ENCODE data around the gene LRRC15.

The LRRC15 gene

GRCh38 chr3:194396859-194397756 lies 27.6 kb upstream of the LRRC15 start:
- no peaks in the 10 kb centered on the region for H3K4me1 ChIP-seq (ENCODE audit: control insufficient read depth, insufficient read depth, low read length, unreplicated experiment)
- H3K79me2 ChIP-seq (ENCODE audit: control insufficient read depth, insufficient read depth, low read length, unreplicated experiment), result no peaks in the 10 kb centered on the region
- H2AFZ ChIP-seq (ENCODE audit: low read length, unreplicated experiment), result no peak overlapping the region
- H3K27me3 ChIP-seq (ENCODE audit: insufficient read depth, low read length), result peaks cover 27% of the 10 kb centered on the region
- H3K36me3 ChIP-seq (ENCODE audit: insufficient read depth, low read length), result no peaks in the 10 kb centered on the region
- H3K4me3 ChIP-seq (ENCODE audit: low read depth, low read length), result no peak overlapping the region
- H3K27ac ChIP-seq (ENCODE audit: low read depth, low read length), result no peak overlapping the region

- Histone ChIP-seq H3K79me2 (ENCODE audit: control insufficient read depth, insufficient read depth, low read length, unreplicated experiment) (no peaks in the 10 kb centered on the region), H3K4me1 (ENCODE audit: control insufficient read depth, insufficient read depth, low read length, unreplicated experiment) (no peaks in the 10 kb centered on the region), H3K4me3 (ENCODE audit: low read depth, low read length) (no peak overlapping the region), H3K36me3 (ENCODE audit: insufficient read depth, low read length) (no peaks in the 10 kb centered on the region), H3K27ac (ENCODE audit: low read depth, low read length) (no peak overlapping the region), H3K27me3 (ENCODE audit: insufficient read depth, low read length) (peaks cover 28% of the 10 kb centered on the region), H2AFZ (ENCODE audit: low read length, unreplicated experiment) (no peak overlapping the region)
Observed at GRCh38 chr3:194396539-194396858, 27.0 kb upstream of the LRRC15 start.

- H3K4me1 ChIP-seq (ENCODE audit: control insufficient read depth, insufficient read depth, low read length, unreplicated experiment), result no peaks in the 10 kb centered on the region
- no peak overlapping the region for H2AFZ ChIP-seq (ENCODE audit: low read length, unreplicated experiment)
- no peak overlapping the region for H3K27ac ChIP-seq (ENCODE audit: low read depth, low read length)
Observed at GRCh38 chr3:194395778-194396538, 26.4 kb upstream of the LRRC15 start.

GRCh38 chr3:194395212-194395611 lies 25.7 kb upstream of the LRRC15 start:
- Histone ChIP-seq H3K79me2 (ENCODE audit: control insufficient read depth, insufficient read depth, low read length, unreplicated experiment) (no peaks in the 10 kb centered on the region), H3K27ac (ENCODE audit: low read depth, low read length) (no peak overlapping the region), H2AFZ (ENCODE audit: low read length, unreplicated experiment) (no peak overlapping the region), H3K36me3 (ENCODE audit: insufficient read depth, low read length) (no peaks in the 10 kb centered on the region), H3K27me3 (ENCODE audit: insufficient read depth, low read length) (peaks cover 41% of the 10 kb centered on the region), H3K4me3 (ENCODE audit: low read depth, low read length) (no peak overlapping the region), H3K4me1 (ENCODE audit: control insufficient read depth, insufficient read depth, low read length, unreplicated experiment) (no peaks in the 10 kb centered on the region)

More at GRCh38 chr3:194395778-194396538, 26.4 kb upstream of the LRRC15 start:
- Histone ChIP-seq H3K79me2 (ENCODE audit: control insufficient read depth, insufficient read depth, low read length, unreplicated experiment) (no peaks in the 10 kb centered on the region), H3K27me3 (ENCODE audit: insufficient read depth, low read length) (peaks cover 34% of the 10 kb centered on the region), H3K4me3 (ENCODE audit: low read depth, low read length) (no peak overlapping the region), H3K36me3 (ENCODE audit: insufficient read depth, low read length) (no peaks in the 10 kb centered on the region)

- H3K27me3 ChIP-seq (ENCODE audit: insufficient read depth, low read length), result peaks cover 35% of the 10 kb centered on the region
Observed at GRCh38 chr3:194392576-194392975, 23.0 kb upstream of the LRRC15 start.

GRCh38 chr3:194390835-194391234 lies 21.3 kb upstream of the LRRC15 start:
- Histone ChIP-seq H3K4me3 (ENCODE audit: low read depth, low read length) (no peak overlapping the region), H2AFZ (ENCODE audit: low read length, unreplicated experiment) (no peak overlapping the region), H3K36me3 (ENCODE audit: insufficient read depth, low read length) (no peaks in the 10 kb centered on the region), H3K27me3 (ENCODE audit: insufficient read depth, low read length) (peaks cover 25% of the 10 kb centered on the region), H3K4me1 (ENCODE audit: control insufficient read depth, insufficient read depth, low read length, unreplicated experiment) (no peaks in the 10 kb centered on the region), H3K79me2 (ENCODE audit: control insufficient read depth, insufficient read depth, low read length, unreplicated experiment) (no peaks in the 10 kb centered on the region), H3K27ac (ENCODE audit: low read depth, low read length) (no peak overlapping the region)

More at GRCh38 chr3:194392576-194392975, 23.0 kb upstream of the LRRC15 start:
- no peaks in the 10 kb centered on the region for H3K79me2 ChIP-seq (ENCODE audit: control insufficient read depth, insufficient read depth, low read length, unreplicated experiment)
- no peaks in the 10 kb centered on the region for H3K36me3 ChIP-seq (ENCODE audit: insufficient read depth, low read length)
- H3K27ac ChIP-seq (ENCODE audit: low read depth, low read length), result no peak overlapping the region
- no peak overlapping the region for H3K4me3 ChIP-seq (ENCODE audit: low read depth, low read length)
- no peak overlapping the region for H2AFZ ChIP-seq (ENCODE audit: low read length, unreplicated experiment)
- H3K4me1 ChIP-seq (ENCODE audit: control insufficient read depth, insufficient read depth, low read length, unreplicated experiment), result no peaks in the 10 kb centered on the region

- Histone ChIP-seq H3K36me3 (ENCODE audit: insufficient read depth, low read length) (no peaks in the 10 kb centered on the region), H3K27ac (ENCODE audit: low read depth, low read length) (no peak overlapping the region), H3K4me3 (ENCODE audit: low read depth, low read length) (no peak overlapping the region), H3K4me1 (ENCODE audit: control insufficient read depth, insufficient read depth, low read length, unreplicated experiment) (no peaks in the 10 kb centered on the region), H3K79me2 (ENCODE audit: control insufficient read depth, insufficient read depth, low read length, unreplicated experiment) (no peaks in the 10 kb centered on the region), H2AFZ (ENCODE audit: low read length, unreplicated experiment) (no peak overlapping the region), H3K27me3 (ENCODE audit: insufficient read depth, low read length) (peaks cover 33% of the 10 kb centered on the region)
Observed at GRCh38 chr3:194389269-194389668, 19.7 kb upstream of the LRRC15 start.

GRCh38 chr3:194387926-194388418 lies 18.4 kb upstream of the LRRC15 start:
- no peak overlapping the region for H2AFZ ChIP-seq (ENCODE audit: low read length, unreplicated experiment)
- no peak overlapping the region for H3K27ac ChIP-seq (ENCODE audit: low read depth, low read length)
- no peaks in the 10 kb centered on the region for H3K4me1 ChIP-seq (ENCODE audit: control insufficient read depth, insufficient read depth, low read length, unreplicated experiment)
- no peaks in the 10 kb centered on the region for H3K36me3 ChIP-seq (ENCODE audit: insufficient read depth, low read length)
- no peaks in the 10 kb centered on the region for H3K79me2 ChIP-seq (ENCODE audit: control insufficient read depth, insufficient read depth, low read length, unreplicated experiment)
- no peak overlapping the region for H3K4me3 ChIP-seq (ENCODE audit: low read depth, low read length)
- H3K27me3 ChIP-seq (ENCODE audit: insufficient read depth, low read length), result peaks cover 33% of the 10 kb centered on the region

GRCh38 chr3:194387276-194387675 lies 17.7 kb upstream of the LRRC15 start:
- Histone ChIP-seq H3K4me1 (ENCODE audit: control insufficient read depth, insufficient read depth, low read length, unreplicated experiment) (no peaks in the 10 kb centered on the region), H3K27me3 (ENCODE audit: insufficient read depth, low read length) (peaks cover 32% of the 10 kb centered on the region), H2AFZ (ENCODE audit: low read length, unreplicated experiment) (no peak overlapping the region), H3K79me2 (ENCODE audit: control insufficient read depth, insufficient read depth, low read length, unreplicated experiment) (no peaks in the 10 kb centered on the region), H3K4me3 (ENCODE audit: low read depth, low read length) (no peak overlapping the region), H3K36me3 (ENCODE audit: insufficient read depth, low read length) (no peaks in the 10 kb centered on the region), H3K27ac (ENCODE audit: low read depth, low read length) (no peak overlapping the region)

GRCh38 chr3:194386648-194387047 lies 17.1 kb upstream of the LRRC15 start:
- no peak overlapping the region for H2AFZ ChIP-seq (ENCODE audit: low read length, unreplicated experiment)

More at GRCh38 chr3:194386648-194387047, 17.1 kb upstream of the LRRC15 start:
- H3K27ac ChIP-seq (ENCODE audit: low read depth, low read length), result no peak overlapping the region
- no peaks in the 10 kb centered on the region for H3K4me1 ChIP-seq (ENCODE audit: control insufficient read depth, insufficient read depth, low read length, unreplicated experiment)
- H3K27me3 ChIP-seq (ENCODE audit: insufficient read depth, low read length), result peaks cover 29% of the 10 kb centered on the region
- no peak overlapping the region for H3K4me3 ChIP-seq (ENCODE audit: low read depth, low read length)
- no peaks in the 10 kb centered on the region for H3K79me2 ChIP-seq (ENCODE audit: control insufficient read depth, insufficient read depth, low read length, unreplicated experiment)
- no peaks in the 10 kb centered on the region for H3K36me3 ChIP-seq (ENCODE audit: insufficient read depth, low read length)
